Medulla oblongata (tissue), 1 donor: ENCODE results near the gene TMPRSS5.
"Not testable (repeated sequence)": the region's sequence is repeated elsewhere in the genome, so short reads cannot be mapped to it uniquely, and the experiment has no call there.

Experiments used
- DNase-seq: peaks from one replicate; pipeline ENCODE4 v3.0.0-alpha.2; 2015; ENCODE audit errors: extremely low spot score

Gene TMPRSS5

GRCh38 chr11:113697756-113698407, 8.2 kb downstream of the TMPRSS5 start:
- DNase-seq: no peak

GRCh38 chr11:113697111-113697510, 9.0 kb downstream of the TMPRSS5 start:
- DNase-seq: no peak

GRCh38 chr11:113695207-113695606, 10.9 kb downstream of the TMPRSS5 start:
- DNase-seq: no peak

- no peak for DNase-seq
Measured at GRCh38 chr11:113694390-113694789, 11.7 kb downstream of the TMPRSS5 start.

GRCh38 chr11:113693030-113693429, 13.1 kb downstream of the TMPRSS5 start:
- no peak for DNase-seq

GRCh38 chr11:113690619-113691569, 15.2 kb downstream of the TMPRSS5 start:
- DNase-seq: no peak

GRCh38 chr11:113689768-113690618, 16.1 kb downstream of the TMPRSS5 start:
- no peak for DNase-seq

- DNase-seq: no peak
Measured at GRCh38 chr11:113685654-113686359, 20.3 kb downstream of the TMPRSS5 start.

GRCh38 chr11:113684496-113684895, 21.6 kb downstream of the TMPRSS5 start:
- no peak for DNase-seq

- no peak for DNase-seq
Measured at GRCh38 chr11:113683481-113684046, 22.5 kb downstream of the TMPRSS5 start.

GRCh38 chr11:113681711-113682413, 24.2 kb downstream of the TMPRSS5 start:
- DNase-seq: no peak

GRCh38 chr11:113681282-113681681, 24.8 kb downstream of the TMPRSS5 start:
- DNase-seq: no peak

GRCh38 chr11:113677685-113678084, 28.4 kb downstream of the TMPRSS5 start:
- no peak for DNase-seq

GRCh38 chr11:113675565-113675964, 30.5 kb downstream of the TMPRSS5 start:
- DNase-seq: no peak

- no peak for DNase-seq
Measured at GRCh38 chr11:113675003-113675561, 31.0 kb downstream of the TMPRSS5 start.

- DNase-seq: no peak
Measured at GRCh38 chr11:113674397-113674685, 31.8 kb downstream of the TMPRSS5 start.

- no peak for DNase-seq
Measured at GRCh38 chr11:113673550-113674396, 32.3 kb downstream of the TMPRSS5 start.

GRCh38 chr11:113671914-113672313, 34.2 kb downstream of the TMPRSS5 start:
- not testable (repeated sequence) for DNase-seq

GRCh38 chr11:113670831-113671215, 35.3 kb downstream of the TMPRSS5 start:
- no peak for DNase-seq
